ENCODE data around the gene FBXO38.

Gene FBXO38

GRCh38 chr5:148382961-148383360 lies 797 bp upstream of the FBXO38 start:
- no peak for DNase-seq

- no peak for DNase-seq
Measured at GRCh38 chr5:148384380-148384737, 601 bp downstream of the FBXO38 start.

GRCh38 chr5:148385094-148385493 lies 1.3 kb downstream of the FBXO38 start:
- no peak for DNase-seq

- no peak for DNase-seq
Measured at GRCh38 chr5:148386041-148386440, 2.3 kb downstream of the FBXO38 start.

GRCh38 chr5:148387325-148387724 lies 3.6 kb downstream of the FBXO38 start:
- no peak for DNase-seq

- DNase-seq, result no peak
Measured at GRCh38 chr5:148388696-148389095, 4.9 kb downstream of the FBXO38 start.

GRCh38 chr5:148390914-148391313 lies 7.2 kb downstream of the FBXO38 start:
- no peak for DNase-seq

- DNase-seq, result no peak
Measured at GRCh38 chr5:148391422-148391821, 7.7 kb downstream of the FBXO38 start.

GRCh38 chr5:148393390-148393741 lies 9.6 kb downstream of the FBXO38 start:
- DNase-seq, result no peak

GRCh38 chr5:148394587-148395019 lies 10.8 kb downstream of the FBXO38 start:
- DNase-seq, result no peak

- no peak for DNase-seq
Measured at GRCh38 chr5:148395031-148395430, 11.3 kb downstream of the FBXO38 start.

GRCh38 chr5:148397968-148398595 lies 14.3 kb downstream of the FBXO38 start:
- no peak for DNase-seq

- DNase-seq, result no peak
Measured at GRCh38 chr5:148398698-148399121, 15.0 kb downstream of the FBXO38 start.

GRCh38 chr5:148401604-148402003 lies 17.8 kb downstream of the FBXO38 start:
- DNase-seq, result no peak

GRCh38 chr5:148403344-148403743 lies 19.6 kb downstream of the FBXO38 start:
- DNase-seq, result no peak

GRCh38 chr5:148406406-148406805 lies 22.6 kb downstream of the FBXO38 start:
- DNase-seq, result no peak

- no peak for DNase-seq
Measured at GRCh38 chr5:148408092-148408491, 24.3 kb downstream of the FBXO38 start.

GRCh38 chr5:148412124-148412523 lies 28.4 kb downstream of the FBXO38 start:
- DNase-seq, result no peak

GRCh38 chr5:148414833-148415232 lies 31.1 kb downstream of the FBXO38 start:
- no peak for DNase-seq

- no peak for DNase-seq
Measured at GRCh38 chr5:148416416-148416815, 32.7 kb downstream of the FBXO38 start.

GRCh38 chr5:148416921-148417320 lies 33.2 kb downstream of the FBXO38 start:
- DNase-seq, result peak in 2 of 58 donors; percentile 11 to 13

- DNase-seq, result no peak
Measured at GRCh38 chr5:148418511-148418910, 34.8 kb downstream of the FBXO38 start.

- no peak for DNase-seq
Measured at GRCh38 chr5:148421661-148422060, 37.9 kb downstream of the FBXO38 start.

GRCh38 chr5:148425808-148426207 lies 42.0 kb downstream of the FBXO38 start:
- DNase-seq, result no peak
